Measurements from ENCODE around the gene KIF21B. TPM values are rescaled to one million over a fixed set of nuclear protein-coding genes. Genes with fewer than 3 reads are reported as not detected.

The KIF21B gene
- total and polyA plus RNA-seq, 4 experiments from 2014 or later: 0.55 to 94.7 (median 50.4) TPM

- no peak for DNase-seq
- intact Hi-C loops (cut with micrococcal nuclease): no loop called here
- CTCF ChIA-PET (ENCODE audit: partially characterized antibody): interaction anchor here (0.6 to 17.2 kb wide), 4 partner anchors 9 to 83 kb away, joined by 3 to 488 read pairs (median 7); no protein-coding TSS in a partner anchor
- H3K4me3 ChIP-seq (ENCODE audit: low read length in 2 of 2): no peak overlapping the region
- no peaks in the 10 kb centered on the region for H3K27me3 ChIP-seq (ENCODE audit: insufficient read depth, low read length)
- H3K9me3 Mint-ChIP-seq: no peaks in the 10 kb centered on the region
- H3K4me1 Mint-ChIP-seq: no peaks in the 10 kb centered on the region
- POLR2A ChIA-PET (ENCODE audit: partially characterized antibody): interaction anchor here (0.8 kb wide), 1 partner anchor 8 kb away, joined by 3 read pairs; no protein-coding TSS in a partner anchor
- no peaks in the 10 kb centered on the region for H3K36me3 ChIP-seq (ENCODE audit: insufficient read depth, low read length)
- no peak overlapping the region for H3K27ac ChIP-seq (ENCODE audit: low read depth, low read length)
- no peaks in the 10 kb centered on the region for H3K9me3 ChIP-seq (ENCODE audit: control insufficient read depth in 1 of 2, low read length in 2 of 2)
- no peaks in the 10 kb centered on the region for H3K4me1 ChIP-seq (ENCODE audit: insufficient read depth, low read length)
- no peak overlapping the region for H3K4me3 Mint-ChIP-seq
- no peaks in the 10 kb centered on the region for H3K27me3 Mint-ChIP-seq
- no peak overlapping the region for H3K27ac Mint-ChIP-seq
- no peaks in the 10 kb centered on the region for H3K36me3 Mint-ChIP-seq
Observed at GRCh38 chr1:201036188-201036842, 12.8 kb upstream of the KIF21B start.

- H3K27ac ChIP-seq (ENCODE audit: low read depth, low read length): no peak overlapping the region
- no peaks in the 10 kb centered on the region for H3K4me1 Mint-ChIP-seq
- H3K4me1 ChIP-seq (ENCODE audit: insufficient read depth, low read length): no peaks in the 10 kb centered on the region
- no peaks in the 10 kb centered on the region for H3K36me3 ChIP-seq (ENCODE audit: insufficient read depth, low read length)
- no peaks in the 10 kb centered on the region for H3K36me3 Mint-ChIP-seq
- POLR2A ChIA-PET (ENCODE audit: partially characterized antibody): interaction anchor here (1.0 to 1.3 kb wide), 2 partner anchors 10 to 12 kb away, joined by 4 to 5 read pairs; no protein-coding TSS in a partner anchor
- no peaks in the 10 kb centered on the region for H3K9me3 Mint-ChIP-seq
- H3K4me3 Mint-ChIP-seq: no peak overlapping the region
- no peaks in the 10 kb centered on the region for H3K27me3 ChIP-seq (ENCODE audit: insufficient read depth, low read length)
- DNase-seq: no peak
- H3K27me3 Mint-ChIP-seq: no peaks in the 10 kb centered on the region
- CTCF ChIA-PET (ENCODE audit: partially characterized antibody): interaction anchor here (1.1 to 17.2 kb wide), 3 partner anchors 9 to 132 kb away, joined by 3 to 488 read pairs (median 10); no protein-coding TSS in a partner anchor
- H3K27ac Mint-ChIP-seq: peak overlapping the region in 1 of 7 donors; percentile 75
- no peaks in the 10 kb centered on the region for H3K9me3 ChIP-seq (ENCODE audit: control insufficient read depth in 1 of 2, low read length in 2 of 2)
- no peak overlapping the region for H3K4me3 ChIP-seq (ENCODE audit: low read length in 2 of 2)
- intact Hi-C loops (cut with micrococcal nuclease): no loop called here
Observed at GRCh38 chr1:201034671-201035070, 11.2 kb upstream of the KIF21B start.

GRCh38 chr1:201032408-201032807 lies 8.9 kb upstream of the KIF21B start:
- Mint-ChIP-seq H3K27me3 (no peaks in the 10 kb centered on the region), H3K36me3 (no peaks in the 10 kb centered on the region), H3K27ac (peak overlapping the region in 2 of 7 donors; percentile 10 to 13), H3K4me1 (peaks cover 0 to 3% (median 0%) of the 10 kb centered on the region in 4 donors), H3K4me3 (no peak overlapping the region), H3K9me3 (no peaks in the 10 kb centered on the region)
- CTCF ChIA-PET (ENCODE audit: partially characterized antibody): no interaction called here
- H3K27me3 ChIP-seq (ENCODE audit: insufficient read depth, low read length): no peaks in the 10 kb centered on the region
- H3K4me1 ChIP-seq (ENCODE audit: insufficient read depth, low read length): no peaks in the 10 kb centered on the region
- no peak overlapping the region for H3K27ac ChIP-seq (ENCODE audit: low read depth, low read length)
- no peak for DNase-seq
- no peak overlapping the region for H3K4me3 ChIP-seq (ENCODE audit: low read length in 2 of 2)
- no peaks in the 10 kb centered on the region for H3K36me3 ChIP-seq (ENCODE audit: insufficient read depth, low read length)
- no peaks in the 10 kb centered on the region for H3K9me3 ChIP-seq (ENCODE audit: control insufficient read depth in 1 of 2, low read length in 2 of 2)
- POLR2A ChIA-PET (ENCODE audit: partially characterized antibody): no interaction called here
- intact Hi-C loops (cut with micrococcal nuclease): no loop called here

- intact Hi-C loops (cut with micrococcal nuclease): loop anchor here (2.0 kb wide), 1 partner anchor 358 kb away; no protein-coding TSS in a partner anchor
- Mint-ChIP-seq H3K27ac (no peak overlapping the region), H3K4me1 (peaks cover 22 to 32% (median 25%) of the 10 kb centered on the region in 4 donors), H3K9me3 (no peaks in the 10 kb centered on the region), H3K27me3 (no peaks in the 10 kb centered on the region), H3K36me3 (no peaks in the 10 kb centered on the region), H3K4me3 (no peak overlapping the region)
- no peaks in the 10 kb centered on the region for H3K36me3 ChIP-seq (ENCODE audit: insufficient read depth, low read length)
- no peak overlapping the region for H3K4me3 ChIP-seq (ENCODE audit: low read length in 2 of 2)
- H3K4me1 ChIP-seq (ENCODE audit: insufficient read depth, low read length): peaks cover 27% of the 10 kb centered on the region
- no peaks in the 10 kb centered on the region for H3K9me3 ChIP-seq (ENCODE audit: control insufficient read depth in 1 of 2, low read length in 2 of 2)
- no peak for DNase-seq
- no peak overlapping the region for H3K27ac ChIP-seq (ENCODE audit: low read depth, low read length)
- no peaks in the 10 kb centered on the region for H3K27me3 ChIP-seq (ENCODE audit: insufficient read depth, low read length)
- ChIA-PET POLR2A (ENCODE audit: partially characterized antibody) (interaction anchor here (1.1 kb wide), 1 partner anchor 8 kb away, joined by 3 read pairs; no protein-coding TSS in a partner anchor), CTCF (ENCODE audit: partially characterized antibody) (interaction anchor here (2.2 to 9.5 kb wide), 2 partner anchors 15 to 56 kb away, joined by 7 to 90 read pairs; no protein-coding TSS in a partner anchor)
Observed at GRCh38 chr1:201028461-201028889, 5.0 kb upstream of the KIF21B start.

- no peaks in the 10 kb centered on the region for H3K27me3 ChIP-seq (ENCODE audit: insufficient read depth, low read length)
- no peak overlapping the region for H3K27ac ChIP-seq (ENCODE audit: low read depth, low read length)
- ChIA-PET CTCF (ENCODE audit: partially characterized antibody) (interaction anchor here (1.0 to 9.5 kb wide), 12 partner anchors 9 to 405 kb away, joined by 3 to 90 read pairs (median 8); no protein-coding TSS in a partner anchor), POLR2A (ENCODE audit: partially characterized antibody) (interaction anchor here (1.0 to 1.7 kb wide), 3 partner anchors 8 to 17 kb away, joined by 3 to 5 read pairs (median 3); no protein-coding TSS in a partner anchor)
- H3K4me1 ChIP-seq (ENCODE audit: insufficient read depth, low read length): peaks cover 37% of the 10 kb centered on the region
- Mint-ChIP-seq H3K4me1 (peaks cover 30 to 44% (median 35%) of the 10 kb centered on the region in 4 donors), H3K36me3 (peaks cover 0 to 8% of the 10 kb centered on the region in 2 donors), H3K27ac (peak overlapping the region in 4 of 7 donors; percentile 10 to 86 (median 56)), H3K27me3 (no peaks in the 10 kb centered on the region), H3K9me3 (no peaks in the 10 kb centered on the region), H3K4me3 (peak overlapping the region in 1 of 8 donors; percentile 37)
- DNase-seq: no peak
- no peaks in the 10 kb centered on the region for H3K36me3 ChIP-seq (ENCODE audit: insufficient read depth, low read length)
- intact Hi-C loops (cut with micrococcal nuclease): no loop called here
- H3K9me3 ChIP-seq (ENCODE audit: control insufficient read depth in 1 of 2, low read length in 2 of 2): no peaks in the 10 kb centered on the region
- no peak overlapping the region for H3K4me3 ChIP-seq (ENCODE audit: low read length in 2 of 2)
Observed at GRCh38 chr1:201026836-201027235, 3.3 kb upstream of the KIF21B start.

- Histone ChIP-seq H3K4me3 (ENCODE audit: low read length in 2 of 2) (no peak overlapping the region), H3K9me3 (ENCODE audit: control insufficient read depth in 1 of 2, low read length in 2 of 2) (no peaks in the 10 kb centered on the region), H3K27me3 (ENCODE audit: insufficient read depth, low read length) (no peaks in the 10 kb centered on the region), H3K4me1 (ENCODE audit: insufficient read depth, low read length) (peaks cover 43% of the 10 kb centered on the region), H3K36me3 (ENCODE audit: insufficient read depth, low read length) (no peaks in the 10 kb centered on the region), H3K27ac (ENCODE audit: low read depth, low read length) (no peak overlapping the region)
- no peak for DNase-seq
- ChIA-PET POLR2A (ENCODE audit: partially characterized antibody) (interaction anchor here (0.9 to 1.7 kb wide), 5 partner anchors 8 to 33 kb away, joined by 3 to 8 read pairs (median 3); no protein-coding TSS in a partner anchor), CTCF (ENCODE audit: partially characterized antibody) (interaction anchor here (1.0 to 9.5 kb wide), 14 partner anchors 10 to 404 kb away, joined by 3 to 90 read pairs (median 5); no protein-coding TSS in a partner anchor)
- H3K9me3 Mint-ChIP-seq: no peaks in the 10 kb centered on the region
- H3K4me3 Mint-ChIP-seq: peak overlapping the region in 3 of 8 donors; percentile 5 to 69 (median 23)
- peaks cover 0 to 8% of the 10 kb centered on the region in 2 donors for H3K36me3 Mint-ChIP-seq
- H3K27me3 Mint-ChIP-seq: no peaks in the 10 kb centered on the region
- H3K27ac Mint-ChIP-seq: peak overlapping the region; percentile 1 to 88 (median 37)
- intact Hi-C loops (cut with micrococcal nuclease): no loop called here
- peaks cover 33 to 50% (median 40%) of the 10 kb centered on the region in 4 donors for H3K4me1 Mint-ChIP-seq
Observed at GRCh38 chr1:201026234-201026633, 2.7 kb upstream of the KIF21B start.

- intact Hi-C loops (cut with micrococcal nuclease): no loop called here
- H3K27ac ChIP-seq (ENCODE audit: low read depth, low read length): no peak overlapping the region
- Mint-ChIP-seq H3K27ac (peak overlapping the region in 3 of 7 donors; percentile 1 to 78 (median 47)), H3K27me3 (no peaks in the 10 kb centered on the region), H3K9me3 (no peaks in the 10 kb centered on the region), H3K4me1 (peaks cover 37 to 57% (median 45%) of the 10 kb centered on the region in 4 donors), H3K4me3 (peak overlapping the region in 2 of 8 donors; percentile 5 to 21), H3K36me3 (peaks cover 0 to 8% of the 10 kb centered on the region in 2 donors)
- ChIA-PET CTCF (ENCODE audit: partially characterized antibody) (interaction anchor here (1.0 to 9.5 kb wide), 13 partner anchors 10 to 404 kb away, joined by 3 to 90 read pairs (median 6); no protein-coding TSS in a partner anchor), POLR2A (ENCODE audit: partially characterized antibody) (interaction anchor here (0.9 to 1.7 kb wide), 5 partner anchors 9 to 51 kb away, joined by 3 to 8 read pairs (median 5); no protein-coding TSS in a partner anchor)
- peaks cover 49% of the 10 kb centered on the region for H3K4me1 ChIP-seq (ENCODE audit: insufficient read depth, low read length)
- no peaks in the 10 kb centered on the region for H3K27me3 ChIP-seq (ENCODE audit: insufficient read depth, low read length)
- H3K36me3 ChIP-seq (ENCODE audit: insufficient read depth, low read length): no peaks in the 10 kb centered on the region
- no peak for DNase-seq
- H3K4me3 ChIP-seq (ENCODE audit: low read length in 2 of 2): no peak overlapping the region
- H3K9me3 ChIP-seq (ENCODE audit: control insufficient read depth in 1 of 2, low read length in 2 of 2): no peaks in the 10 kb centered on the region
Observed at GRCh38 chr1:201025571-201026002, 2.1 kb upstream of the KIF21B start.

Data from CD4-positive, alpha-beta memory T cell (primary cell).